H1 (cell line): ENCODE results near the gene B4GALT5. TPM values are rescaled to one million over a fixed set of nuclear protein-coding genes. Genes with fewer than 3 reads are reported as not detected.

Experiments
- BACH1 ChIP-seq: IDR thresholded peaks from 2 replicates; pipeline ENCODE4 v1.6.1; 2012; ENCODE audit warnings: low read length, improper control_type of control experiment
- CBX8 ChIP-seq: fragments of 300-800, 300-1000 bp; sonication (generic); IDR thresholded peaks from 2 replicates; pipeline ENCODE4 v1.7.1; 2016; ENCODE audit warnings: low read depth, low read length, borderline replicate concordance
- CHD7 ChIP-seq: fragments of 300-600 bp; sonication (generic); IDR thresholded peaks from 2 replicates; pipeline ENCODE4 v1.7.1; 2012; ENCODE audit warnings: low read length, moderate library complexity, mild to moderate bottlenecking, inconsistent platforms; ENCODE audit not compliant: insufficient replicate concordance
- KDM1A ChIP-seq: fragments of 200-600, 300-600 bp; sonication (generic); IDR thresholded peaks from 2 replicates; pipeline ENCODE4 v1.7.1; 2016; ENCODE audit warnings: mild to moderate bottlenecking, low read length, borderline replicate concordance
- KDM5A ChIP-seq: fragments of 200-600 bp; IDR thresholded peaks from 2 replicates; pipeline ENCODE4 v1.7.1; 2012; ENCODE audit warnings: mild to moderate bottlenecking, low read length, inconsistent platforms, mixed read lengths
- RFX5 ChIP-seq: IDR thresholded peaks from 2 replicates; pipeline ENCODE4 v1.6.1; 2011; ENCODE audit warnings: low read depth, low read length, improper control_type of control experiment, borderline replicate concordance
- SIX5 ChIP-seq: IDR thresholded peaks from 2 replicates; pipeline ENCODE4 v1.6.1; 2011; ENCODE audit warnings: mild to moderate bottlenecking, low read depth, low read length
- SRF ChIP-seq: IDR thresholded peaks from 2 replicates; pipeline ENCODE4 v1.6.1; 2011; ENCODE audit warnings: mild to moderate bottlenecking, low read depth, low read length, moderate library complexity
- TAF1 ChIP-seq: IDR thresholded peaks from 2 replicates; pipeline ENCODE4 v1.6.1; 2011; ENCODE audit warnings: mild to moderate bottlenecking, low read depth, low read length
- TCF12 ChIP-seq: IDR thresholded peaks from 2 replicates; pipeline ENCODE4 v1.6.1; 2011; ENCODE audit warnings: low read depth, mild to moderate bottlenecking, low read length
- polyA plus RNA-seq, 7 experiments: library from polyadenylated mRNA; depleted of rRNA in 3 of 7; stranded (reverse) in 5 of 7; unstranded in 2 of 7; fragments of >200 nt in 5 of 7; fragments of 200-250 nt in 2 of 7; gene quantifications; 1 replicate in 5 of 7; 2 replicates in 1 of 7; 4 replicates in 1 of 7; pipeline versions ENCODE4 v1.2.1 to v1.2.3, GENCODE V29; 2011 to 2013; ENCODE audit warnings: missing spikeins in 2 of 7, mixed read lengths in 2 of 7
- total RNA-seq: library from RNA; stranded (reverse); fragmentation: NEBNext Ultra II Directional; extraction: Animal tissue kit (Norgen Biotek cat#: 25700); gene quantifications from 2 replicates; pipeline ENCODE4 v1.2.1, GENCODE V29; 2021

B4GALT5 gene
- total and polyA plus RNA-seq, 2 of the 8 experiments (the other 6 are each of a cell fraction or from before 2014, with no cell fraction given): 46.5 to 75.4 TPM

GRCh38 chr20:49610691-49611538 is 102.8 kb downstream of the B4GALT5 start (continued):
- TF ChIP-seq CHD7: no peak
- no peak for TF ChIP-seq TAF1
- no peak for TF ChIP-seq SRF
- no peak for TF ChIP-seq SIX5
- no peak for TF ChIP-seq KDM1A
- TF ChIP-seq BACH1: peak; percentile 61; the same call in 1 of the 2 replicates
- TF ChIP-seq CBX8: no peak
- TF ChIP-seq RFX5: no peak
- no peak for TF ChIP-seq TCF12
- no peak for TF ChIP-seq KDM5A
